SK-N-SH (cell line): Measurements from ENCODE around the gene MACROD2. TPM values are rescaled to one million over a fixed set of nuclear protein-coding genes. Genes with fewer than 3 reads are reported as not detected.

Source experiments
- CTCF ChIA-PET: fragments of 300-600, 350-600 bp; formaldehyde crosslinking; extraction: SDS; loops from one replicate; lab custom pipeline; 2021; lab: Yijun Ruan, JAX
- POLR2A ChIA-PET: fragments of 350-600 bp; sonication (Branson Sonifier 250); formaldehyde crosslinking; extraction: SDS; loops from one replicate; lab custom pipeline; 2020; ENCODE audit warnings: antibody characterized with exemption, inconsistent platforms; lab: Yijun Ruan, JAX
- DNase-seq: peaks from one replicate; pipeline ENCODE4 v3.0.0; 2012
- H2AFZ ChIP-seq: fragments of 200-600 bp; sonication (generic); 2 replicates; pipeline ENCODE4 v1.8.1; 2016; ENCODE audit warnings: antibody characterized with exemption, mild to moderate bottlenecking, low read depth
- H3F3A ChIP-seq: fragments of 200-600 bp; sonication (generic); replicated peaks from 2 replicates; pipeline ENCODE3; 2016; ENCODE audit warnings: antibody characterized with exemption, mild to moderate bottlenecking; ENCODE audit not compliant: insufficient read depth
- H3K27ac ChIP-seq, 2 experiments: fragments of 200-500 bp in 1 of 2; fragments of 200-600 bp in 1 of 2; sonication (Bioruptor generic) in 1 of 2; sonication (generic), shearing (Covaris generic) in 1 of 2; 2 replicates each; pipeline versions ENCODE4 v1.5.1 to v1.6.1; 2014 to 2016; ENCODE audit warnings: low read depth in 2 of 2, inconsistent platforms in 1 of 2, low read length in 1 of 2, mild to moderate bottlenecking in 1 of 2, mixed read lengths in 1 of 2
- H3K27me3 ChIP-seq: fragments of 200-600 bp; sonication (generic), shearing (Covaris generic); 2 replicates; pipeline ENCODE4 v1.6.1; 2016; ENCODE audit warnings: mixed run types; ENCODE audit not compliant: insufficient read depth
- H3K36me3 ChIP-seq, 2 experiments: fragments of 200-500 bp in 1 of 2; fragments of 200-600 bp in 1 of 2; sonication (Bioruptor generic) in 1 of 2; sonication (generic) in 1 of 2; replicated peaks in 1 of 2; 2 replicates each; pipeline versions ENCODE3 to v1.5.1; 2014 to 2016; ENCODE audit warnings: low read length in 1 of 2, mild to moderate bottlenecking in 1 of 2; ENCODE audit not compliant: insufficient read depth in 2 of 2, control insufficient read depth in 1 of 2
- H3K4me1 ChIP-seq, 2 experiments: fragments of 200-500 bp in 1 of 2; fragments of 200-600 bp in 1 of 2; sonication (Bioruptor generic) in 1 of 2; sonication (generic), shearing (Covaris generic) in 1 of 2; 2 replicates each; pipeline versions ENCODE4 v1.5.1 to v1.6.1; 2014 to 2016; ENCODE audit warnings: low read depth in 1 of 2, low read length in 1 of 2, mixed run types in 1 of 2; ENCODE audit not compliant: insufficient read depth in 2 of 2, control insufficient read depth in 1 of 2
- H3K4me2 ChIP-seq: fragments of 200-600 bp; sonication (generic), shearing (Covaris generic); 2 replicates; pipeline ENCODE4 v1.6.1; 2017; ENCODE audit warnings: mixed run types
- H3K4me3 ChIP-seq, 2 experiments: fragments of 200-500 bp in 1 of 2; fragments of 200-600 bp in 1 of 2; sonication (Bioruptor generic) in 1 of 2; sonication (generic), shearing (Covaris generic) in 1 of 2; 2 replicates each; pipeline versions ENCODE4 v1.5.1 to v1.8.1; 2014 to 2016; ENCODE audit warnings: low read depth in 2 of 2, inconsistent platforms in 1 of 2, low read length in 1 of 2, mild to moderate bottlenecking in 1 of 2, mixed read lengths in 1 of 2, moderate library complexity in 1 of 2
- H3K79me2 ChIP-seq: fragments of 200-600 bp; sonication (generic); 2 replicates; pipeline ENCODE4 v1.8.1; 2017; ENCODE audit warnings: mild to moderate bottlenecking; ENCODE audit not compliant: insufficient read depth
- H3K9ac ChIP-seq: fragments of 200-600 bp; sonication (generic); 2 replicates; pipeline ENCODE4 v1.6.1; 2017; ENCODE audit warnings: mixed run types
- H3K9me2 ChIP-seq: fragments of 200-600 bp; sonication (generic); 2 replicates; pipeline ENCODE4 v1.6.1; 2017; ENCODE audit warnings: mixed run types
- H3K9me3 ChIP-seq: fragments of 200-600 bp; sonication (generic); 2 replicates; pipeline ENCODE4 v1.6.1; 2017; ENCODE audit warnings: mixed run types, mild to moderate bottlenecking, moderate library complexity
- H4K20me1 ChIP-seq: fragments of 200-600 bp; sonication (generic); 2 replicates; pipeline ENCODE4 v1.6.1; 2017; ENCODE audit warnings: mild to moderate bottlenecking, mixed run types; ENCODE audit not compliant: insufficient read depth
- EP300 ChIP-seq, 2 experiments: IDR thresholded peaks; 2 replicates each; pipeline versions ENCODE4 v1.4.0 to v1.6.1; 2012; ENCODE audit warnings: borderline replicate concordance in 1 of 2, low read depth in 1 of 2, low read length in 1 of 2
- EZH2phosphoT487 ChIP-seq: fragments of 200-600 bp; sonication (generic); IDR thresholded peaks from 2 replicates; pipeline ENCODE4 v1.6.1; 2017; ENCODE audit warnings: low read depth, mixed run types, mild to moderate bottlenecking, antibody characterized with exemption, moderate library complexity, borderline replicate concordance
- GABPA ChIP-seq: IDR thresholded peaks from 2 replicates; pipeline ENCODE4 v1.4.0; 2012; ENCODE audit warnings: low read depth, mild to moderate bottlenecking
- GATA2 ChIP-seq: sonication (generic); formaldehyde crosslinking; IDR thresholded peaks from 2 replicates; pipeline ENCODE4 v1.5.0; 2020; ENCODE audit warnings: mild to moderate bottlenecking, missing genetic modification reagents
- JUND ChIP-seq: IDR thresholded peaks from 2 replicates; pipeline ENCODE4 v1.4.0; 2012
- MXI1 ChIP-seq: IDR thresholded peaks from 2 replicates; pipeline ENCODE4 v1.6.1; 2012; ENCODE audit warnings: mild to moderate bottlenecking, low read depth, low read length, improper control_type of control experiment
- RAD21 ChIP-seq: IDR thresholded peaks from 2 replicates; pipeline ENCODE4 v1.6.1; 2012; ENCODE audit warnings: mild to moderate bottlenecking, low read length
- SMC3 ChIP-seq: IDR thresholded peaks from 2 replicates; pipeline ENCODE4 v1.6.1; 2012; ENCODE audit warnings: low read depth, low read length, improper control_type of control experiment
- TCF12 ChIP-seq: IDR thresholded peaks from 2 replicates; pipeline ENCODE4 v1.4.0; 2012
- YY1 ChIP-seq: IDR thresholded peaks from 2 replicates; pipeline ENCODE4 v1.4.0; 2012; ENCODE audit warnings: low read depth, mild to moderate bottlenecking
- WGBS: methylation state at CpG from one replicate; pipeline ENCODE4 v1.1.6; 2017; ENCODE audit warnings: low lambda C conversion rate; 5-methylcytosine and 5-hydroxymethylcytosine counted together
- polyA plus RNA-seq, 3 experiments: library from polyadenylated mRNA; depleted of rRNA; stranded (reverse); fragments of >200 nt; gene quantifications; 2 replicates each; pipeline ENCODE4 v1.2.3, GENCODE V29; 2012
- TF ChIP-seq, protein P1 (sequence below): fragments of 150-350 bp; IDR thresholded peaks from 2 replicates; pipeline ENCODE4 v1.6.1; 2017; ENCODE audit warnings: antibody characterized with exemption, low read length, low read depth, borderline replicate concordance
- TF ChIP-seq, protein P2 (sequence below): IDR thresholded peaks from 2 replicates; pipeline ENCODE4 v1.6.1; 2012; ENCODE audit warnings: mild to moderate bottlenecking, low read depth, low read length, moderate library complexity
- TF ChIP-seq, protein P3 (sequence below): IDR thresholded peaks from 2 replicates; pipeline ENCODE4 v1.4.0; 2012; ENCODE audit warnings: low read depth, borderline replicate concordance
- TF ChIP-seq, protein P4 (sequence below): IDR thresholded peaks from 2 replicates; pipeline ENCODE4 v1.4.0; 2012; ENCODE audit warnings: low read depth, borderline replicate concordance
- TF ChIP-seq, protein P5 (sequence below): IDR thresholded peaks from 2 replicates; pipeline ENCODE4 v1.4.0; 2012; ENCODE audit warnings: low read depth

MACROD2 gene
- polyA plus RNA-seq, 1 of the 3 experiments (the other 2 are of a cell fraction) = 0.33 TPM

DNA sequence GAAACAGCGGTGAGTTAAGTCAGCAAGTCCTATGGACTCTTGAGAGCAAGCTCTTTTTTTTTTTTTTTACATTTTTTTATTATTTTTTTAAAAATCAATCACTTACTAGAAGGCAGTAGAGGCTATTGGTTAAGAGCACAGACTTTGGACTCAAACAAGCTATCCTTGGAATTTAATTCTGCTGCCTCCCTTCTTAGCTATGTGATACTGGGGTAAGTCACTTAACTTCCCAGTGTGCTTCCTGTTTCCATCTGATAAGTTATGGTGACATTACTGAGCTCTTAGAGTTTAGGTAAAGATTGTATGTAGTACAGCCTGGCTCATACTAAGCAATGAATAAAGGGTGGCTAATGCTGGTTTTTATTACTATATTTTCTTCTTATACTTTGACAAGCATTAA, 1112.6 kb downstream of the MACROD2 start (continued):
- TF ChIP-seq MXI1 = no peak
- TF ChIP-seq TCF12 = no peak
- no peak for TF ChIP-seq YY1
- no peak for TF ChIP-seq SMC3

DNA sequence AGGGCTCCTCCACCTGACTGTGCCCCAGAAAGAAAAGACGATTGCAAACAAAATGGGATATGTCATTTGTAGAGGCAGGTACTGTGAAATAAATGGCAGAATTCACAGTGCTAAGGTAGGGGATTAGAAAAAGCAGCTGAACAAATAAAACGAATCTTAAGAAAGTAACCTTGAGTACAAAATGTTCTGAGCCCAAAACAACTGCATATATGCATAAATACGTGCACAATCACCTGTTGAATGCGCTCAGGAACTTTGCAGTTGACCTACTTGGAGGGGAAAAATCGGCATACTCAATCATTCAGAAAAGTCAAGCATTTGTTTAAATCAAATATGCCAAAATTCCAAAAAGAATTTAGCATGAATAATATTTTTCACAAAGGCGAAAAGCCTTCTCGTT, 1114.2 kb downstream of the MACROD2 start:
- Histone ChIP-seq H3K36me3 (no peaks in the 10 kb centered on the region), H3K9me2 (no peaks in the 10 kb centered on the region), H2AFZ (no peak overlapping the region), H3K4me2 (no peak overlapping the region), H3K4me3 (no peak overlapping the region), H3K9ac (no peak overlapping the region), H3K27me3 (no peaks in the 10 kb centered on the region), H3K4me1 (no peaks in the 10 kb centered on the region; a peak in 1 of 4 replicates), H3K9me3 (no peaks in the 10 kb centered on the region), H3K27ac (no peak overlapping the region), H3K79me2 (no peaks in the 10 kb centered on the region), H4K20me1 (no peaks in the 10 kb centered on the region), H3F3A (no peaks in the 10 kb centered on the region)
- TF ChIP-seq GABPA = no peak
- no peak for TF ChIP-seq EP300 (IDR thresholded peaks at IDR 0.05; ENCODE audit: borderline replicate concordance in 1 of 2, low read depth in 1 of 2, low read length in 1 of 2)
- TF ChIP-seq, protein P1, sequence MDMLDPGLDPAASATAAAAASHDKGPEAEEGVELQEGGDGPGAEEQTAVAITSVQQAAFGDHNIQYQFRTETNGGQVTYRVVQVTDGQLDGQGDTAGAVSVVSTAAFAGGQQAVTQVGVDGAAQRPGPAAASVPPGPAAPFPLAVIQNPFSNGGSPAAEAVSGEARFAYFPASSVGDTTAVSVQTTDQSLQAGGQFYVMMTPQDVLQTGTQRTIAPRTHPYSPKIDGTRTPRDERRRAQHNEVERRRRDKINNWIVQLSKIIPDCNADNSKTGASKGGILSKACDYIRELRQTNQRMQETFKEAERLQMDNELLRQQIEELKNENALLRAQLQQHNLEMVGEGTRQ = no peak
- TF ChIP-seq, protein P2, sequence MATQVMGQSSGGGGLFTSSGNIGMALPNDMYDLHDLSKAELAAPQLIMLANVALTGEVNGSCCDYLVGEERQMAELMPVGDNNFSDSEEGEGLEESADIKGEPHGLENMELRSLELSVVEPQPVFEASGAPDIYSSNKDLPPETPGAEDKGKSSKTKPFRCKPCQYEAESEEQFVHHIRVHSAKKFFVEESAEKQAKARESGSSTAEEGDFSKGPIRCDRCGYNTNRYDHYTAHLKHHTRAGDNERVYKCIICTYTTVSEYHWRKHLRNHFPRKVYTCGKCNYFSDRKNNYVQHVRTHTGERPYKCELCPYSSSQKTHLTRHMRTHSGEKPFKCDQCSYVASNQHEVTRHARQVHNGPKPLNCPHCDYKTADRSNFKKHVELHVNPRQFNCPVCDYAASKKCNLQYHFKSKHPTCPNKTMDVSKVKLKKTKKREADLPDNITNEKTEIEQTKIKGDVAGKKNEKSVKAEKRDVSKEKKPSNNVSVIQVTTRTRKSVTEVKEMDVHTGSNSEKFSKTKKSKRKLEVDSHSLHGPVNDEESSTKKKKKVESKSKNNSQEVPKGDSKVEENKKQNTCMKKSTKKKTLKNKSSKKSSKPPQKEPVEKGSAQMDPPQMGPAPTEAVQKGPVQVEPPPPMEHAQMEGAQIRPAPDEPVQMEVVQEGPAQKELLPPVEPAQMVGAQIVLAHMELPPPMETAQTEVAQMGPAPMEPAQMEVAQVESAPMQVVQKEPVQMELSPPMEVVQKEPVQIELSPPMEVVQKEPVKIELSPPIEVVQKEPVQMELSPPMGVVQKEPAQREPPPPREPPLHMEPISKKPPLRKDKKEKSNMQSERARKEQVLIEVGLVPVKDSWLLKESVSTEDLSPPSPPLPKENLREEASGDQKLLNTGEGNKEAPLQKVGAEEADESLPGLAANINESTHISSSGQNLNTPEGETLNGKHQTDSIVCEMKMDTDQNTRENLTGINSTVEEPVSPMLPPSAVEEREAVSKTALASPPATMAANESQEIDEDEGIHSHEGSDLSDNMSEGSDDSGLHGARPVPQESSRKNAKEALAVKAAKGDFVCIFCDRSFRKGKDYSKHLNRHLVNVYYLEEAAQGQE = no peak
- TF ChIP-seq, protein P3, sequence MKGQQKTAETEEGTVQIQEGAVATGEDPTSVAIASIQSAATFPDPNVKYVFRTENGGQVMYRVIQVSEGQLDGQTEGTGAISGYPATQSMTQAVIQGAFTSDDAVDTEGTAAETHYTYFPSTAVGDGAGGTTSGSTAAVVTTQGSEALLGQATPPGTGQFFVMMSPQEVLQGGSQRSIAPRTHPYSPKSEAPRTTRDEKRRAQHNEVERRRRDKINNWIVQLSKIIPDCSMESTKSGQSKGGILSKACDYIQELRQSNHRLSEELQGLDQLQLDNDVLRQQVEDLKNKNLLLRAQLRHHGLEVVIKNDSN = no peak
- no peak for TF ChIP-seq RAD21
- 78% methylated on average over 7 of the region's 7 CpGs for WGBS
- no peak for DNase-seq
- POLR2A ChIA-PET = no interaction called here
- CTCF ChIA-PET = no interaction called here

DNA sequence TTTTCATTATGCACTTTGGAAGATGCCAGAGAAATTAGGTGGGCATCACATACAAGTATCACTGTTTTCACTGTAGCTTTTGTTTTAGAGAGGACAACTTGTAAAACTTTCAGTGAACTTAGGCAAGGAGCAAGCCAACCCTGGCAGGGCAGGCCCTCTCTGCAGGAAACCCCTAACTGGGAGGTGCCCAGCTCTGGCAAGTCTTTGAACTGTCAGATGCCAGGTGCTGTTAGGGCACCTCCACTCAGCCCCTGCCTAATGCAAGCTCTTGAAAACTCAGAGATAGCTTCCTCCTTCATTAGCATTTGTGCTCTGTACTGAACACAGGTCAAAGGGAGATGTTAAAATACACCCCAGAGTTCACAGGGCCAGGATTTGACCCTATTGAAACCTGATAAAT, 1116.3 kb downstream of the MACROD2 start:
- H3K79me2 ChIP-seq = no peaks in the 10 kb centered on the region
- no peaks in the 10 kb centered on the region for H4K20me1 ChIP-seq
- H3K9me2 ChIP-seq = no peaks in the 10 kb centered on the region
- POLR2A ChIA-PET = no interaction called here
- H3K27me3 ChIP-seq = no peaks in the 10 kb centered on the region
- no peaks in the 10 kb centered on the region for H3K36me3 ChIP-seq
- no peak overlapping the region for H3K9ac ChIP-seq
- H3K27ac ChIP-seq = no peak overlapping the region
- no peak overlapping the region for H3K4me3 ChIP-seq
- no peaks in the 10 kb centered on the region for H3F3A ChIP-seq
- no peak overlapping the region for H2AFZ ChIP-seq
- DNase-seq = no peak
- H3K9me3 ChIP-seq = no peaks in the 10 kb centered on the region
- CTCF ChIA-PET = no interaction called here
- H3K4me2 ChIP-seq = no peak overlapping the region
- no peaks in the 10 kb centered on the region for H3K4me1 ChIP-seq
- TF ChIP-seq, protein P4, sequence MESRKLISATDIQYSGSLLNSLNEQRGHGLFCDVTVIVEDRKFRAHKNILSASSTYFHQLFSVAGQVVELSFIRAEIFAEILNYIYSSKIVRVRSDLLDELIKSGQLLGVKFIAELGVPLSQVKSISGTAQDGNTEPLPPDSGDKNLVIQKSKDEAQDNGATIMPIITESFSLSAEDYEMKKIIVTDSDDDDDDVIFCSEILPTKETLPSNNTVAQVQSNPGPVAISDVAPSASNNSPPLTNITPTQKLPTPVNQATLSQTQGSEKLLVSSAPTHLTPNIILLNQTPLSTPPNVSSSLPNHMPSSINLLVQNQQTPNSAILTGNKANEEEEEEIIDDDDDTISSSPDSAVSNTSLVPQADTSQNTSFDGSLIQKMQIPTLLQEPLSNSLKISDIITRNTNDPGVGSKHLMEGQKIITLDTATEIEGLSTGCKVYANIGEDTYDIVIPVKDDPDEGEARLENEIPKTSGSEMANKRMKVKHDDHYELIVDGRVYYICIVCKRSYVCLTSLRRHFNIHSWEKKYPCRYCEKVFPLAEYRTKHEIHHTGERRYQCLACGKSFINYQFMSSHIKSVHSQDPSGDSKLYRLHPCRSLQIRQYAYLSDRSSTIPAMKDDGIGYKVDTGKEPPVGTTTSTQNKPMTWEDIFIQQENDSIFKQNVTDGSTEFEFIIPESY = no peak
- TF ChIP-seq, protein P2 = no peak
- TF ChIP-seq JUND = no peak
- no peak for TF ChIP-seq EP300 (IDR thresholded peaks at IDR 0.05; ENCODE audit: borderline replicate concordance in 1 of 2, low read depth in 1 of 2, low read length in 1 of 2)
- no peak for TF ChIP-seq EZH2phosphoT487
- TF ChIP-seq, protein P5, sequence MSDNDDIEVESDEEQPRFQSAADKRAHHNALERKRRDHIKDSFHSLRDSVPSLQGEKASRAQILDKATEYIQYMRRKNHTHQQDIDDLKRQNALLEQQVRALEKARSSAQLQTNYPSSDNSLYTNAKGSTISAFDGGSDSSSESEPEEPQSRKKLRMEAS = no peak
- no peak for TF ChIP-seq GATA2 (CRISPR knock-in tag)
